MG63 (cell line): ENCODE results near the gene CREB5. TPM values are rescaled to one million over a fixed set of nuclear protein-coding genes. Genes with fewer than 3 reads are reported as not detected.
A peak's percentile ranks its signal among the peaks of the same experiment; 100 is the strongest.

Experiments used
- DNase-seq: peaks from one replicate; pipeline ENCODE4 v3.0.0-alpha.2; 2020
- H3K27me3 ChIP-seq: fragments of 250-450 bp; sonication (Bioruptor Pico); 2 replicates; pipeline ENCODE4 v1.5.1; 2020; ENCODE audit warnings: mild to moderate bottlenecking, moderate library complexity
- H3K36me3 ChIP-seq: fragments of 250-450 bp; sonication (Bioruptor Pico); 2 replicates; pipeline ENCODE4 v1.5.1; 2020; ENCODE audit warnings: mild to moderate bottlenecking, moderate library complexity
- H3K4me3 ChIP-seq: fragments of 250-450 bp; sonication (Bioruptor Pico); 2 replicates; pipeline ENCODE4 v1.5.1; 2020; ENCODE audit warnings: mild to moderate bottlenecking, moderate library complexity
- H3K9me3 ChIP-seq: fragments of 250-450 bp; sonication (Bioruptor Pico); 2 replicates; pipeline ENCODE4 v1.5.1; 2020; ENCODE audit warnings: mild to moderate bottlenecking, moderate library complexity
- total RNA-seq: library from RNA; depleted of rRNA; stranded (reverse); fragments of >200 nt; shearing (Covaris generic); gene quantifications from 2 replicates; pipeline ENCODE4 v1.2.3, GENCODE V29; 2014; ENCODE audit warnings: low replicate concordance

CREB5 gene
- total RNA-seq, 1 experiment from 2014 or later = 19.4 TPM

DNA sequence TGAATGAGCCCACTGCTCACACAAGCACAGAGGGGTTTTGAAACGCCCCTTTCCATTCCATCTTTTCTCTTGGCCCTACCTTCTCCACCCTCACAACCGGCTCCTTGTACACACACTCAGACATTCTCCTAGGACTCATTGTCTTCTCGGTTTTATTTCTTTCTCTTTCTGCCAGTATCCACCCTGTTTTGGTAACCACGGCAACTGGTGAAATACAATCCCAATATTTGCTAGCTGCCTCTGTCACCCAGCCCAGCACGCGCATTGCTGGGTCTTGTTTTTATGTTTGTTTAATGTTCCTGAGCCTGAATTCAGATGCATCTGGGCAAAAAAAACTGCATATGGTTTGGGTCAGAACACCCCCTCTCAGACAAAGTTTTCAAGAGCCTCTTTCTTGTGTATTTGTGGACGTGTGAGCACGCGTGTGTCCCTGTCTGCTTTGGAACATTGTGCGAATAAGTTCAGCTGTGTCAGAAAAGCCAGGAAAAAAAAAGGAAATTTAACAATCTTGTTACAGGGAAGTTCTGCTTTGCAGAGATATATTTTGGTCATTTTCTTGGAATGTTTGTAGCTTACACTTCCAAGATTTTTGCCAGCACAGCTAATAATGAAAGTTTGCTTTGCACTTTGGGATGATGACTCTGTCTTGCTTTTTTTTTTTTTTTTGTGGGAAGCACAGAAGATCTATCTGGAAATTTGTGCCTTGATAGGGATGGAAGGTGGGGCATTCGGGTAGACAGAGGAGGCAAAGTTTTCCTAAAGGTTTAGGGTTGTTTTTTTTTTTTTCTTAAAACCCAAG is 320.0 kb downstream of the CREB5 start:
- Histone ChIP-seq H3K4me3 (no peak overlapping the region; the same call in 1 of the 2 replicates), H3K36me3 (peaks cover 33% of the 10 kb centered on the region), H3K9me3 (no peaks in the 10 kb centered on the region), H3K27me3 (no peaks in the 10 kb centered on the region)
- peak; percentile 45 for DNase-seq

DNA sequence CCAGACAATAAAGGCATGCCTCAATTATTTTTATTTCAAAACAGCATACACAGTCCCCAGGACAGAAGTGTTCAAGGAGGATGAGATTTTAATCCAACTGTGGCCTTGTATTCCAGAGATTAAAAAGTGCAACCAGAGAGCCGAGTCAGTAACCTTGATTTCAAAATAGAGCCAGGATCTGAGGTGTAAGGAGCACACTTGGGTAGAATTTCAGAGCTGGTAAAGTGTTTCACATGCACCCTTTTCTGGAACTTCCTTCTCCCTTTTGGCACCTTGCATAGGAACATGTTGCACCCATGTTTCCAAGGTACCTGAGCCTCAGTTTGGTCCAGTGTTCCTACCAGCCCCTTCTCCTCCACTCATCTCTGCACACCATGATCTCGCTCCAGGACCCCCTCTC is 320.7 kb downstream of the CREB5 start:
- no peak overlapping the region for H3K4me3 ChIP-seq
- H3K27me3 ChIP-seq = no peaks in the 10 kb centered on the region
- H3K36me3 ChIP-seq = peaks cover 27% of the 10 kb centered on the region
- DNase-seq = no peak
- H3K9me3 ChIP-seq = no peaks in the 10 kb centered on the region

DNA sequence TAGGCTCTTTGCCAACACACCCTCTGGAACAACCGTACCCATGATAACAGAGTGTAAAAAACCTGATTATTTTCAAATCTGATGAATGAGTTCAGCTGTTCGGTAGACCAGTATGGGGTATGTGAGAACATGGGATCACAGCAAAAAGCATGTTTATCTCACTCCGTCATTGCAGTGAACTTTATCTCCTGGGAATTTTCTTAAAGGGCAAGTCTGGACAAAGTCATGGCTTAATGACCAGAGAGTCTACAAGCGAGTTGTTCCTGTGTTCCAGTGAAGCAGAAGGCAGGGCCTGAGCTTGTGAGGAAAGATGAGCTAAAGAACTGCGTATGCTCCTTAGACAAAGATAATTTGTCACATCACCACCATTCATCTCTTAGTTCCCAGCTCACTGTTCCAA is 326.1 kb downstream of the CREB5 start:
- Histone ChIP-seq H3K27me3 (no peaks in the 10 kb centered on the region), H3K4me3 (no peak overlapping the region), H3K36me3 (peaks cover 15% of the 10 kb centered on the region), H3K9me3 (no peaks in the 10 kb centered on the region)
- no peak for DNase-seq

DNA sequence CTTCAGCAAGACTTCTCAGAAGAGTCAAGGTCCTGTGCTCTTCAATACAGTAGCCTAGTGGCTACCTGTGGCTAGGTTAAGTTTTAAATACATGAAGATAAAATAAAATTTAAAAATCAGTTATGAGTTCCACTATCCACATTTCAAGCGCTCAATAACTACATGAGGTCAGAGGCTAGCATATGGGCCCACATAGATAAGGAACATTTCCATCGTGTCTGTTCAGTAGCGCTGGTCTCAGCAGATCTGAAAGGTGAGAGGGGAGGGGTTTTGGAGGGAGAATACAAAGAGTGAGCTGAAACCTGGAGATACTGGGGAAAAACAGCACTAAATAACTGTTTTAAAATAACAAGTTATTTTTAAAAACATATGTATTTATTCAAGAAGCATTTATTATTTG is 326.8 kb downstream of the CREB5 start:
- H3K9me3 ChIP-seq = no peaks in the 10 kb centered on the region
- H3K36me3 ChIP-seq = peaks cover 15% of the 10 kb centered on the region
- no peak overlapping the region for H3K4me3 ChIP-seq
- no peak for DNase-seq
- H3K27me3 ChIP-seq = no peaks in the 10 kb centered on the region

DNA sequence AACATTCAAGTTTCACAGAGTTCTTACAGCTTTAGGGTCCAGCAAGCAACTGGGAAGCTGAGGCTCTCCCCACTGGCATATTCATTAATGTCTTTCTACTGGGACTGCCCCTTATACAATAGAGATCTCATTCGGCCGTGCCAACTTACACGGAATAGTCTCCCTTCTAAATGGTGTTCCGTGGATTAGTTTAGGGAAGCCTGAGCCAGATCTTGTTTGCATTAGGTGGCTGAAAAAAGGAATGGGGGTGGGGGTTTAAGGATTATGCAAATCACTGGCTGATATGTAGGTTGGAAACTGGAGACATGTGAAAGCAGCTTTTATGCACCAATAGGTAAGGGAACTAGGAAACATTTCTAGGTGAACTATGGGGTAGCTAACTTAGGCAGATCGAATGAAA is 327.5 kb downstream of the CREB5 start:
- Histone ChIP-seq H3K4me3 (no peak overlapping the region), H3K36me3 (peaks cover 15% of the 10 kb centered on the region), H3K9me3 (no peaks in the 10 kb centered on the region), H3K27me3 (no peaks in the 10 kb centered on the region)
- no peak for DNase-seq

DNA sequence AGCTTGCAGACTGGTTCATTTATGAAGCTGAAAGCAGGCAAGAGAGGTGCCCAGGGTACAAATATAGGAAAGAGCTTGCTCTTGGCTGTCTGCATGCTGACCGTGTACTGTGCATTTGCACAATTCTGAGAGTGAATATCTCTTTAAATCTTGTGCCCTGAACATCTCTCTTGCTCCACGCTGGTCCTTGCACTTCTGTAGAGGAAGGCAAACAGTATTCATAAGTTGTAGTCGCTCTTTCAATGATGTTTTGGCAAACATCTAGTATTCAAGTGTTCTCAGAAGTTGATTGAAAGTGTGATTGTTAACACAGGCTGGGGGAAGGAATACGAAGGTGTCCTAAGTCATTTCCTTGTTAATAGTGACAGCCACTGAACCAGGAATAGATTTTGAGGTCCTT is 332.6 kb downstream of the CREB5 start:
- H3K4me3 ChIP-seq = no peak overlapping the region
- no peak for DNase-seq
- no peaks in the 10 kb centered on the region for H3K27me3 ChIP-seq
- H3K36me3 ChIP-seq = peaks cover 10% of the 10 kb centered on the region
- no peaks in the 10 kb centered on the region for H3K9me3 ChIP-seq

DNA sequence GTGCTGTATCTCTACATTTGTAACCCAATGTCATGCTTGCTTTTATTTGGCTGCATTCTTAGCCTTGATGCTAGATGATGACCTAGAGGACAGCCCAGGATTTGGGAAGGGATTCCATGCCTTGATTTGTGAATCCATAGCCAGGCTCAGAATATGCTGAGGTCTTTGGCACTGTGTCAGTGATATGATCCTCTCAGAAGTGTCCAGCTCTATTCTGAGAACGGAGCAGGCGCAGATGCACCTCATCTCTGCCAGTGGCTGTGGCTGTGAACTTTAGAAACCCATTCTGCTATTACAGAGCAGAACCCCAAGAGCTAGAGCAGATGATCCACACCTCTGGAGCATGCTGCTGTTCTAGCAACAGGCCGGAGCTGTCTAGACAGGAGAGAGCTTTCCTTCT is 333.0 kb downstream of the CREB5 start:
- no peaks in the 10 kb centered on the region for H3K27me3 ChIP-seq
- no peak for DNase-seq

DNA sequence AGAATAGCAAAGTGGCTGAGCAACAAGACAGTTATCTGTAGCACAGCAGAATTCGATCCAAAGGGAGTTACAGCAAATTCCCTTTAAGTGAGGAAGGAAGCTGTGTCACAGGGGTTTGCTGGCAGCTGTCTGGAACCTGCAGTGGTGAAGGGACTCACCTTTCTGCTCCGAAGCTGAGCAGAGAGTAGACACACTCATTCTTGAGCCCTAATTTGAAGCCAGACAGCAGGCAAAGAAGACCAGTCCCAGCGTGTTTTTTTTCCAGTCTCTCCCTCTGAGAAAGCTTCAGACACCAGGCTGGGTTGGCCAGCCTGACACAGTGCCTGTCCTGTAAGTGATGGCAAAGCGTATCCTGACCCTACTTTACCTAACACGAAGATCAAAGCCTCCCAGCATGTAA is 335.1 kb downstream of the CREB5 start:
- Histone ChIP-seq H3K9me3 (no peaks in the 10 kb centered on the region), H3K27me3 (no peaks in the 10 kb centered on the region), H3K36me3 (peaks cover 7% of the 10 kb centered on the region; the same call in 1 of the 2 replicates), H3K4me3 (no peak overlapping the region)
- no peak for DNase-seq

More for the DNA sequence above, 333.0 kb downstream of the CREB5 start:
- H3K4me3 ChIP-seq = no peak overlapping the region
- H3K9me3 ChIP-seq = no peaks in the 10 kb centered on the region
- peaks cover 10% of the 10 kb centered on the region for H3K36me3 ChIP-seq

DNA sequence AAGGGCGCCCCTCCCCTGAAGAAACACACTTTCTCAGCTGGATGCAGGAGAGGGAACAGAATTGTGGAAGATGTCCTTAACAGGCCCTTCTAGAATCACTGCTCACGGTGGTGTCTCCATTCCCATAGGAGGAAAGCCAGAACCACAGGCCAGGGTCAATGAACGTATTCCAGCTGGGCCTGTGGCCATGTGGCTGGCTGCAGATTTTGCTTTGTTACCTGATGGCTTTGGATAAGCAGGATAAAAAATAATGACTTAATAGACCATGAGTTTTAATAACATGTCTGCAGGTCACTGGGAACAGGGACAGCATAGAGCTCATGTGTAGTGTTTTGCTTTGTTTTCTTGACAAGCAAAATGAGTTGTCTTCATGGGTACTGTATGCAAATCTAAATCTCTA is 335.5 kb downstream of the CREB5 start:
- no peak for DNase-seq
- Histone ChIP-seq H3K9me3 (no peaks in the 10 kb centered on the region), H3K4me3 (no peak overlapping the region), H3K27me3 (no peaks in the 10 kb centered on the region), H3K36me3 (peaks cover 7% of the 10 kb centered on the region; the same call in 1 of the 2 replicates)

DNA sequence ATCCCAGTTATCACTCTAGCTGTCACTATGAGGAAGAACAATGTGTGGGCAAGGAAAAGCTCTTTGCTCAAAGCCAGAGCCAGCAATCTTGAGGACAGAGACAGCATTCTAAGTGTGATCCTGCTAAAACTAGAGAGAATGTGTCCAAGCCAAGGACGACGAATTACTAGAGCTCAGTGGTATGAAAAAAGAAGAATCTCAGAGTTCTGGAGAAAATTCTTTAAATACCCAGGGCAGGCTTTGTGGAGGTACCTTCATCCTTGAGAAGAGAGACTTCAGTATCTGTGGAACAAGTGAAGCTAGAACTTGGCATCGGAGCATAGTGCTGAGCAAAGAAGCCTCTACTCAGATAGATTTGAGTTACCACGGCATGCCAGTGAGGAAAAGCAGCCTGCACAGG is 336.0 kb downstream of the CREB5 start:
- no peaks in the 10 kb centered on the region for H3K9me3 ChIP-seq
- no peak for DNase-seq
- peaks cover 7% of the 10 kb centered on the region; the same call in 1 of the 2 replicates for H3K36me3 ChIP-seq
- H3K27me3 ChIP-seq = no peaks in the 10 kb centered on the region
- no peak overlapping the region for H3K4me3 ChIP-seq

DNA sequence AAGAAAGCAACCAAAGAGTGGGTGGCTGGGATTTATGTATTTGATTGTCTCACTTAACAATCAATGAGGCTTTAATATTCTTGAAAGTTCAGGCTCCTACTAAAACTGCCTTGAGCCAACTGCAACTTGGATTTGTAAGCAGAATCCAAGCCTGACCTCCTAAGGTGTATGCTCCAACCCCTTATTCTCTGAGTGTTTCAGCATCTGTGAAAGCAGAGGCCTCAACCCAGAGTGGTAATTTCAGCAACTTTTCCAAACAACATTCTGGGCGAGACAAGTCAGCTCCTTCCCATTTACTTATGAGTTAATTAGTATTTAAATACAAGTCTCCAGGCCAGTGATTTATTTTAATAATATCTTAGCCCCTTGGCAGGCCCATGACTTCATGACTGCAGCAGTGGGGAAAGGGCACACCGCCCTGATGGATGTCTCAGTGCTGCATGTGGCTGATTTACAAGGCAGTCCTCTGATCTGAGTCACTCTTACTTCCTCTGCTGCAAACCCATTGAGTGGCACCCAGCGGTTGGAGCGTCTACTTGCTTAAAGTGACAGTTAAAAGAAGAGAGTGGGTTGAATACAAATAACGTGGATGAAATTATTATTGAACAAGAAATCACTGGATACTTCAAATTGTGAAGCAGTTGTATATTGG is 336.7 kb downstream of the CREB5 start:
- H3K4me3 ChIP-seq = no peak overlapping the region
- H3K36me3 ChIP-seq = peaks cover 7% of the 10 kb centered on the region; the same call in 1 of the 2 replicates
- H3K9me3 ChIP-seq = no peaks in the 10 kb centered on the region
- H3K27me3 ChIP-seq = no peaks in the 10 kb centered on the region
- peak; percentile 88 for DNase-seq

DNA sequence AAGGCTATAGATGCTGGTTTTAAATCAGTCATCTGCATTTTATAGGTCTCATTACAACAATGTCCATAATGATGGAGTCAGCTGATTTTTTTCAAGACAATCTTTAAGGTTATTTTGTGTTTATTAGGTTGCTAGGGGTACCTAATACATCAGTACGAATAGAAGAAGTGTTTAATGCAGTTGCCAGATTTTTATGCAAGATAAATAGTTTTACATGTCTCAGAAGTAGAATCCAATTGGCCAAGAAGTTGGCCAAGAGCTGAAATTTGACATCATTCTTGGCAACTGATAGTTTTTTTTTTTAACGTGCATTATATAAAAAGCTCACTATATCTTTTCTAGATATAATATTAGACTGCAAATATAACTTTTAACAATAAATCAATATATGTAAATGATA is 337.3 kb downstream of the CREB5 start:
- DNase-seq = no peak
- H3K9me3 ChIP-seq = no peaks in the 10 kb centered on the region
- no peak overlapping the region for H3K4me3 ChIP-seq
- no peaks in the 10 kb centered on the region for H3K27me3 ChIP-seq
- H3K36me3 ChIP-seq = peaks cover 7% of the 10 kb centered on the region; the same call in 1 of the 2 replicates

DNA sequence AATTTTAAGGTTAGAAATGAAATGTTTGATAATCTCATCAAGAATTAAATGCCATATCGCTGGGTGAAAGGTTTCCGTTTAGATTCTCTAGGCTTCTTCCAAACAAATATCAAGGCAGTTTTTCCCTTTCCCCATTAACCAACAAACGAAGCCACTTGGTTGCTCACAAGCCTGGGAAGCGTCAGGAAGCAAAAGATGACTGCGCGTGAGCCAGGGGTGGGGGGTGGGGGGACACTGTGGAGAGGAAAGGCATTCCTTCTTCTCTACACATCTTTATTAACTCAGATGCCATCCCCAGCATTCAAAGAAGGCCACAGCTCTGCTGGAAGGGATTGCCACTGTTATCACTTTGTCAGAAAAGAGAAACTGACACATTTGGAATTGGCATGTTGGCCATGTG is 338.7 kb downstream of the CREB5 start:
- Histone ChIP-seq H3K4me3 (no peak overlapping the region), H3K36me3 (peaks cover 4% of the 10 kb centered on the region), H3K9me3 (no peaks in the 10 kb centered on the region), H3K27me3 (no peaks in the 10 kb centered on the region)
- DNase-seq = no peak

DNA sequence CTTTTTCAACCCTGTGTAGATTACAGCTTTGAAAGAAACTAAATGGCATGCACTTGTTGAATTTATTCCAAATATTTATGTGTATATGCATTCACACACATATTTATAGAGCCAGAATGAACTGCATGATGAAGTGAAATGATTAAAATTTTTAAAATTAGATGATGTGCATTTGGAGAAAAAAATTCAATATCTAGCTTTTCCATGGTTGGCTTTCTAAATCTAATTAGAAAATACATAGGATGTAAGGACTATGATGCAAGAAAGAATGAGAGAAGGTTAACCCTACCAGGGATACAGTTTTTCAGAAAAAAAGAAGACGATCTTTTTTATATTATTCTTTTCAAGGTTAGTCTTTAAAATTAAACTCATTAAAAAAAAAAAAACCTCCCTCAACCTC is 341.3 kb downstream of the CREB5 start:
- H3K27me3 ChIP-seq = no peaks in the 10 kb centered on the region
- H3K36me3 ChIP-seq = peaks cover 11% of the 10 kb centered on the region
- DNase-seq = no peak
- no peak overlapping the region for H3K4me3 ChIP-seq
- no peaks in the 10 kb centered on the region for H3K9me3 ChIP-seq

DNA sequence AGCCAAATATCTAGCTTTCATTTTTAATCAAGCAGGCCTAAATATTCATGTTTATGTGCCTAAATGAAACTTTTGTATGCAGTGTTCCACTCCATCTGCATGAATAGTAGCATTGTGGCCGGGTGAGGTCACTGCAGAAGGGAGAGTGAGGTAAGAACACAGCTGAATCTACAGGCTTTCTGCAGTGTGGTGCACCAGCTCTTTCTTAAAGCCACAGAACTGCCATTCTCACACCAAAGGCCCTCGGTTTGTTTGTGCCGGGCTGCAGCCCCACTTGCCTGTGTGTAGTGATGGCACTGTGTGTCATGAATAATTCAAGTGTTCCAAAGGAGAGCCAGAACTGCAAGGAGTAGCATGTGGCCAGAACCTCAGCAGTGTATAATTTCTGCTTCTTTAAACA is 341.7 kb downstream of the CREB5 start:
- no peaks in the 10 kb centered on the region for H3K9me3 ChIP-seq
- DNase-seq = peak; percentile 56
- no peak overlapping the region for H3K4me3 ChIP-seq
- H3K27me3 ChIP-seq = no peaks in the 10 kb centered on the region
- H3K36me3 ChIP-seq = peaks cover 13% of the 10 kb centered on the region

DNA sequence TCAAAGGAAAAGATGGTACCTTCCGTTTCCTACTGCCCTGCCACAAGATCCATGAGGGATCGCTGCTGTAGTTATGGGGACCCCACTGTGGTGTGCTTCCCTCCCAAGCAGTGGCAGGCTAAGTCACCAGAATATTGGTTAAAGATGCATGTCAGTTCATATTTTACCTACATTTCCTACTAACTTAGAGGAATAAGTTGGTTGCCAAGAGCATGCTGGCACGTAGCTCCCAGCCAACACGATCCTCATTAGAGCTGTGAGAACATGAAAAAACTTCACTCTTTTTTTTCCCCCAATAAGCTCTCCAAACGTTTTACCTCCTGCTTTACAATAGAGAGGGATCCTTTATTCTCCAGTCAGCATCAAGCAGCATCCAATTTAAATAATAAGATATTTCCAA is 342.1 kb downstream of the CREB5 start:
- Histone ChIP-seq H3K9me3 (no peaks in the 10 kb centered on the region), H3K27me3 (no peaks in the 10 kb centered on the region), H3K36me3 (peaks cover 15% of the 10 kb centered on the region), H3K4me3 (no peak overlapping the region)
- no peak for DNase-seq

DNA sequence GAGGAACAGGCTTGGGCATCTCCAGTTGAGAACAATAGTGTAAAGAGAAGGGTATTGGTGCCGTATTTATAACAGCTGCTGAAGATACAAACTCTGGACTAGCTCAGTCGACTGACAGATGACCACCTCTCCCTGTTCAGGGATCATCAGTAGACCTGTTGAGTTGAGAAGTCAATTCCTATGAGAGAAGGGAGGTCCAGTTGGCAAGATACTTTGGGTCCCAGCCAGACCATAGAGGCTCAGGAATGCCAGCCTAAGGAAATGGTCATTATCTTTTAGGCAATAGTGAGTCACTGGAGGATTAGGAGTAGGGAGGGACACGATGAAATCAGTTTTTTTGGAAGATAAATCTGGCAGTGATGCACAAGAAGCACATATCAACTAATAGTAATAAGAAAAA is 342.9 kb downstream of the CREB5 start:
- Histone ChIP-seq H3K27me3 (no peaks in the 10 kb centered on the region), H3K36me3 (peaks cover 15% of the 10 kb centered on the region), H3K9me3 (no peaks in the 10 kb centered on the region), H3K4me3 (no peak overlapping the region)
- peak; percentile 89 for DNase-seq

DNA sequence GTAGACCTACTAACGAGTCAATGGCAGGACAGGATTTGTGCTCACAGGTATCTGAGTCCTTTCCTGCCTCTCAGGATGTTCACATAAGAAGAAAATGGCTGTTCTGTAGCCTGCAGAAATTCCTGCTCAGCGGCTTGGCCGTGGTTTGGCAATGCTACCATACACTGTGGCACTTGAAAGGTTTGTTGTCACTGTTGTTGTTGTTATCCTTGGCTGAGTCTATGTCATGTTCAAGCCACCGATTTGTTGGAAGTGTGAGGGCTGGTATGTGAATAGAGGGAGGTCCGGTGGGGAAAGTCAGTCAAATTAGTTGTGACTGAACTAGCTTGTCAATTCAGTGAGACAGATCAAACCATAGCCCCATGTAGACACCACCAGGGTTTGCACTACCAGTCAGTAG is 345.9 kb downstream of the CREB5 start:
- no peak overlapping the region for H3K4me3 ChIP-seq
- no peak for DNase-seq
- H3K9me3 ChIP-seq = no peaks in the 10 kb centered on the region
- H3K36me3 ChIP-seq = peaks cover 17% of the 10 kb centered on the region
- no peaks in the 10 kb centered on the region for H3K27me3 ChIP-seq
